Keratinocyte (primary cell): ENCODE results near the gene DIPK1A. TPM values are rescaled to one million over a fixed set of nuclear protein-coding genes. Genes with fewer than 3 reads are reported as not detected.

Source experiments
- DNase-seq: peaks from one replicate; pipeline ENCODE4 v3.0.0-alpha.2; 2011; ENCODE audit warnings: low read depth, missing footprints, low spot score
- FAIRE-seq: peaks from 2 replicates; lab custom pipeline; 2011; peaks lifted over from hg19 to GRCh38; lab: Jason Lieb, UNC
- H2AFZ ChIP-seq: 2 replicates; pipeline ENCODE4 v1.6.0; 2012; ENCODE audit warnings: low read length, control low read depth, inconsistent platforms; ENCODE audit not compliant: control insufficient read depth
- H3K27ac ChIP-seq: 2 replicates; pipeline ENCODE4 v1.5.1; 2011; ENCODE audit warnings: low read length; ENCODE audit not compliant: control insufficient read depth, insufficient read depth
- H3K27me3 ChIP-seq: 3 replicates; pipeline ENCODE4 v1.6.0; 2011; ENCODE audit warnings: low read length; ENCODE audit not compliant: control insufficient read depth, insufficient read depth; ENCODE audit errors: extremely low read depth
- H3K36me3 ChIP-seq, 2 experiments: 2 replicates in 1 of 2; 3 replicates in 1 of 2; pipeline ENCODE4 v1.5.1; 2011; ENCODE audit warnings: low read length in 2 of 2, mild to moderate bottlenecking in 1 of 2; ENCODE audit not compliant: control insufficient read depth in 2 of 2, insufficient read depth in 2 of 2; ENCODE audit errors: extremely low read depth in 1 of 2
- H3K4me1 ChIP-seq: 3 replicates; pipeline ENCODE4 v1.5.1; 2011; ENCODE audit warnings: low read length; ENCODE audit not compliant: control insufficient read depth, insufficient read depth; ENCODE audit errors: extremely low read depth
- H3K4me2 ChIP-seq: 3 replicates; pipeline ENCODE4 v1.6.0; 2011; ENCODE audit warnings: low read depth, low read length; ENCODE audit not compliant: control insufficient read depth, insufficient read depth; ENCODE audit errors: extremely low read depth
- H3K4me3 ChIP-seq, 3 experiments: fragments of 200-600 bp in 1 of 3; sonication (generic) in 1 of 3; 2 replicates in 2 of 3; 3 replicates in 1 of 3; pipeline ENCODE4 v1.5.1; 2011 to 2016; ENCODE audit warnings: low read length in 3 of 3, mild to moderate bottlenecking in 3 of 3, control low read depth in 2 of 3, inconsistent platforms in 1 of 3, low read depth in 1 of 3, mixed read lengths in 1 of 3, mixed run types in 1 of 3, moderate library complexity in 1 of 3; ENCODE audit not compliant: control insufficient read depth in 2 of 3, insufficient read depth in 2 of 3; ENCODE audit errors: extremely low read depth in 1 of 3
- H3K79me2 ChIP-seq: 2 replicates; pipeline ENCODE4 v1.6.0; 2012; ENCODE audit warnings: low read length; ENCODE audit not compliant: control insufficient read depth, insufficient read depth
- H3K9ac ChIP-seq: 3 replicates; pipeline ENCODE4 v1.6.0; 2011; ENCODE audit warnings: low read length; ENCODE audit not compliant: control insufficient read depth, insufficient read depth; ENCODE audit errors: extremely low read depth
- H3K9me1 ChIP-seq: 3 replicates; pipeline ENCODE4 v1.6.0; 2011; ENCODE audit warnings: low read length; ENCODE audit not compliant: control insufficient read depth, insufficient read depth; ENCODE audit errors: extremely low read depth
- H3K9me3 ChIP-seq: 2 replicates; pipeline ENCODE4 v1.5.1; 2012; ENCODE audit warnings: low read depth, low read length; ENCODE audit not compliant: control insufficient read depth
- H4K20me1 ChIP-seq: 3 replicates; pipeline ENCODE4 v1.6.0; 2011; ENCODE audit warnings: low read length; ENCODE audit not compliant: control insufficient read depth, insufficient read depth; ENCODE audit errors: extremely low read depth
- EZH2 ChIP-seq: IDR thresholded peaks from one replicate; pipeline ENCODE4 v1.6.1; 2012; ENCODE audit warnings: inconsistent platforms, mild to moderate bottlenecking, low read length, moderate library complexity
- dilution Hi-C: fragments of 300-500 bp; cut with MboI; formaldehyde crosslinking; loops from one replicate; pipeline ENCODE4 v1.7.0; 2020; ENCODE audit warnings: low sequenced_read_pairs; ENCODE audit not compliant: extremely low pct_ligation_motif_present
- polyA plus RNA-seq, 5 experiments: library from polyadenylated mRNA; depleted of rRNA in 3 of 5; stranded (reverse) in 3 of 5; stranded (forward) in 1 of 5; unstranded in 1 of 5; fragments of >200 nt; gene quantifications; 1 replicate in 1 of 5; 2 replicates in 3 of 5; 3 replicates in 1 of 5; pipeline versions ENCODE4 v1.2.1 to v1.2.3, GENCODE V29; 2011 to 2012; ENCODE audit warnings: missing spikeins in 2 of 5, low read depth in 1 of 5, low replicate concordance in 1 of 5
- TF ChIP-seq, protein P1 (sequence below), 3 experiments: IDR thresholded peaks in 1 of 3; conservative IDR thresholded peaks in 1 of 3; optimal IDR thresholded peaks in 1 of 3; 2 replicates in 2 of 3; 3 replicates in 1 of 3; pipeline versions ENCODE3 to v1.5.1; 2011; ENCODE audit warnings: low read length in 3 of 3, mild to moderate bottlenecking in 3 of 3, moderate library complexity in 2 of 3, control low read depth in 1 of 3, inconsistent platforms in 1 of 3; ENCODE audit not compliant: insufficient read depth in 2 of 3; ENCODE audit errors: extremely low read depth in 1 of 3

The DIPK1A gene
- polyA plus RNA-seq, 1 donor (not counting 4 experiments of a cell fraction or from before 2014, with no cell fraction given) = 22.0 TPM

- H3K4me2 ChIP-seq = no peak overlapping the region
- no peak overlapping the region for H2AFZ ChIP-seq
- no peak overlapping the region for H3K27ac ChIP-seq
- dilution Hi-C loops = no loop called here
- FAIRE-seq = no peak
- H3K4me3 ChIP-seq = no peak overlapping the region
- H3K79me2 ChIP-seq = no peaks in the 10 kb centered on the region
- no peaks in the 10 kb centered on the region for H3K9me3 ChIP-seq
- no peaks in the 10 kb centered on the region for H3K9me1 ChIP-seq
- no peak overlapping the region for H3K9ac ChIP-seq
- no peak for TF ChIP-seq EZH2
- TF ChIP-seq, protein P1, sequence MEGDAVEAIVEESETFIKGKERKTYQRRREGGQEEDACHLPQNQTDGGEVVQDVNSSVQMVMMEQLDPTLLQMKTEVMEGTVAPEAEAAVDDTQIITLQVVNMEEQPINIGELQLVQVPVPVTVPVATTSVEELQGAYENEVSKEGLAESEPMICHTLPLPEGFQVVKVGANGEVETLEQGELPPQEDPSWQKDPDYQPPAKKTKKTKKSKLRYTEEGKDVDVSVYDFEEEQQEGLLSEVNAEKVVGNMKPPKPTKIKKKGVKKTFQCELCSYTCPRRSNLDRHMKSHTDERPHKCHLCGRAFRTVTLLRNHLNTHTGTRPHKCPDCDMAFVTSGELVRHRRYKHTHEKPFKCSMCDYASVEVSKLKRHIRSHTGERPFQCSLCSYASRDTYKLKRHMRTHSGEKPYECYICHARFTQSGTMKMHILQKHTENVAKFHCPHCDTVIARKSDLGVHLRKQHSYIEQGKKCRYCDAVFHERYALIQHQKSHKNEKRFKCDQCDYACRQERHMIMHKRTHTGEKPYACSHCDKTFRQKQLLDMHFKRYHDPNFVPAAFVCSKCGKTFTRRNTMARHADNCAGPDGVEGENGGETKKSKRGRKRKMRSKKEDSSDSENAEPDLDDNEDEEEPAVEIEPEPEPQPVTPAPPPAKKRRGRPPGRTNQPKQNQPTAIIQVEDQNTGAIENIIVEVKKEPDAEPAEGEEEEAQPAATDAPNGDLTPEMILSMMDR (optimal IDR thresholded peaks at IDR 0.05 in 1 of 3, IDR thresholded peaks at IDR 0.05 in 1 of 3, conservative IDR thresholded peaks at IDR 0.05 in 1 of 3; ENCODE audit: extremely low read depth in 1 of 3, insufficient read depth in 2 of 3, low read length in 3 of 3) = no peak
- no peaks in the 10 kb centered on the region for H3K36me3 ChIP-seq
- no peaks in the 10 kb centered on the region for H3K27me3 ChIP-seq
- peaks cover 13% of the 10 kb centered on the region for H3K4me1 ChIP-seq
- DNase-seq = no peak
- no peaks in the 10 kb centered on the region for H4K20me1 ChIP-seq
Measured at GRCh38 chr1:92854101-92854785, 107.0 kb downstream of the DIPK1A start.

DNA sequence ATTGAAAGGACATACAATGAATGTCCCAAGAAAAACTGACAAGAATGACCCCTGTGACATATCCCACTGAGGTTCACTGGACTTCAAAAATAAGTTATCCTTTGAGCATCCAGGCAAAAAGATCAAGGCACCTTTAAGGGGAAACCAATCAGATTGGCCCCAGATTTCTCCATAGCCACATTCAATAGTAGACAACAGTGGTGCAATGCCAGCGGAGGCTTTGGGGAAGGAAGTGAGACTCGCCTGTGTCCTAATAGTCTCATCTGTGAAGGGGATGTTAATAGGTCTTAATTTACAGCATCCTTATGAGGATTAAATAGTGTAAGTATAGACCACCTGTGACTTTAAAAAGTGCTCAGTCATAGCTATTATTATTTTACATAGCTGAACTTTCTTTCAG is 108.0 kb downstream of the DIPK1A start:
- H3K9me1 ChIP-seq = no peaks in the 10 kb centered on the region
- DNase-seq = no peak
- H2AFZ ChIP-seq = no peak overlapping the region
- dilution Hi-C loops = no loop called here
- no peak overlapping the region for H3K4me2 ChIP-seq
- no peaks in the 10 kb centered on the region for H4K20me1 ChIP-seq
- H3K79me2 ChIP-seq = no peaks in the 10 kb centered on the region
- H3K36me3 ChIP-seq = no peaks in the 10 kb centered on the region
- H3K9ac ChIP-seq = no peak overlapping the region
- no peak overlapping the region for H3K27ac ChIP-seq
- H3K27me3 ChIP-seq = no peaks in the 10 kb centered on the region
- peaks cover 15% of the 10 kb centered on the region for H3K4me1 ChIP-seq
- H3K4me3 ChIP-seq = no peak overlapping the region
- FAIRE-seq = no peak
- H3K9me3 ChIP-seq = no peaks in the 10 kb centered on the region
- TF ChIP-seq EZH2 = no peak

DNA sequence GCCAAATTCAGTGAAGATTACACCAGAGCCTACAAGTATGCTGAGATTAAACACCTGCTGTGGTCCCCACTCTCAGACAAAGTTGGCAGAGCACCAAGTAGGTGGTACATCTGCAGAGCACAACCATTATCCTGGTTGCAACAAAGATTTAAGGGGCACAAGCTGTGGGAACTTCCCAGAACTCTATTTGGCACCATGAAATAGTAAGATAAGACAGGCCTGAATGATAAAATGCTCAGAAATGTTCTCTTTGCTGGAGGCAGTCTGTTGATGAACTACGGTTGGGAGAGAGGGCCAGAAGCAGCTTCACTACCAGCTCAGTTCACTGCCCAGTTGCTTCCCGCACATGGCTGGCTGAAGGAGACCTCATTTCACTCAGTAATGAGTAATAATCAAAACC is 109.5 kb downstream of the DIPK1A start:
- no peak for TF ChIP-seq EZH2
- TF ChIP-seq, protein P1 (optimal IDR thresholded peaks at IDR 0.05 in 1 of 3, IDR thresholded peaks at IDR 0.05 in 1 of 3, conservative IDR thresholded peaks at IDR 0.05 in 1 of 3; ENCODE audit: extremely low read depth in 1 of 3, insufficient read depth in 2 of 3, low read length in 3 of 3) = no peak
- DNase-seq (no peak), FAIRE-seq (no peak)
- Histone ChIP-seq H3K79me2 (no peaks in the 10 kb centered on the region), H3K36me3 (no peaks in the 10 kb centered on the region), H4K20me1 (no peaks in the 10 kb centered on the region), H3K9me1 (no peaks in the 10 kb centered on the region), H3K4me1 (peaks cover 23% of the 10 kb centered on the region), H2AFZ (no peak overlapping the region), H3K27me3 (no peaks in the 10 kb centered on the region), H3K27ac (no peak overlapping the region), H3K9me3 (no peaks in the 10 kb centered on the region), H3K9ac (no peak overlapping the region), H3K4me2 (no peak overlapping the region), H3K4me3 (no peak overlapping the region)
- dilution Hi-C loops = no loop called here
